ENCODE measurements around the gene QSOX2. TPM values are rescaled to one million over a fixed set of nuclear protein-coding genes. Genes with fewer than 3 reads are reported as not detected.

The QSOX2 gene
- total RNA-seq, 2 experiments from 2014 or later, result 50.0 to 57.5 TPM

GRCh38 chr9:136197930-136198604 is 47.5 kb downstream of the QSOX2 start:
- no peak overlapping the region for H3K4me2 ChIP-seq (ENCODE audit: low read length)
- POLR2A ChIA-PET, result no interaction called here
- H3K9me3 ChIP-seq (ENCODE audit: low read length), result no peaks in the 10 kb centered on the region
- H3K27ac ChIP-seq (ENCODE audit: low read depth, low read length, poor library complexity, severe bottlenecking), result no peak overlapping the region
- no peak overlapping the region for H2AFZ ChIP-seq (ENCODE audit: low read length)
- no TSS peak for BruUV-seq (replicated peaks)
- DNase-seq (ENCODE audit: low spot score), result no peak
- H4K20me1 ChIP-seq (ENCODE audit: insufficient read depth, low read length), result no peaks in the 10 kb centered on the region
- CTCF ChIA-PET (ENCODE audit: unreplicated experiment), result interaction anchor here (0.6 kb wide), 1 partner anchor 9 kb away, joined by 8 read pairs; no protein-coding TSS in a partner anchor
- H3K79me2 ChIP-seq (ENCODE audit: insufficient read depth, low read depth, low read length), result no peaks in the 10 kb centered on the region
- H3K9me2 ChIP-seq (ENCODE audit: insufficient read depth, low read length), result no peaks in the 10 kb centered on the region
- H3K36me3 ChIP-seq (ENCODE audit: insufficient read depth, low read length), result no peaks in the 10 kb centered on the region
- no peak overlapping the region for H3K4me3 ChIP-seq (ENCODE audit: low read depth, low read length, poor library complexity, severe bottlenecking)
- H3K4me1 ChIP-seq (ENCODE audit: insufficient read depth, low read length, poor library complexity, severe bottlenecking), result peaks cover 14% of the 10 kb centered on the region
- intact Hi-C loops (cut with micrococcal nuclease; ENCODE audit: unreplicated experiment), result no loop called here
- TF ChIP-seq EZH2phosphoT487 (IDR thresholded peaks at IDR 0.05; ENCODE audit: borderline replicate concordance, low read depth, low read length) (no peak), CTCF (conservative IDR thresholded peaks at IDR 0.05; ENCODE audit: low read length) (no peak)

GRCh38 chr9:136197084-136197875 is 48.3 kb downstream of the QSOX2 start:
- no peak overlapping the region for H3K27ac ChIP-seq (ENCODE audit: low read depth, low read length, poor library complexity, severe bottlenecking)
- no peaks in the 10 kb centered on the region for H3K9me3 ChIP-seq (ENCODE audit: low read length)
- H3K4me1 ChIP-seq (ENCODE audit: insufficient read depth, low read length, poor library complexity, severe bottlenecking), result peaks cover 16% of the 10 kb centered on the region
- ChIA-PET POLR2A (no interaction called here), CTCF (ENCODE audit: unreplicated experiment) (no interaction called here)
- H3K79me2 ChIP-seq (ENCODE audit: insufficient read depth, low read depth, low read length), result no peaks in the 10 kb centered on the region
- H3K4me3 ChIP-seq (ENCODE audit: low read depth, low read length, poor library complexity, severe bottlenecking), result no peak overlapping the region
- no TSS peak for BruUV-seq (replicated peaks)
- intact Hi-C loops (cut with micrococcal nuclease; ENCODE audit: unreplicated experiment), result no loop called here
- no peak for DNase-seq (ENCODE audit: low spot score)
- no peaks in the 10 kb centered on the region for H4K20me1 ChIP-seq (ENCODE audit: insufficient read depth, low read length)
- H3K4me2 ChIP-seq (ENCODE audit: low read length), result peak overlapping the region; percentile 24
- no peak overlapping the region for H2AFZ ChIP-seq (ENCODE audit: low read length)
- no peaks in the 10 kb centered on the region for H3K36me3 ChIP-seq (ENCODE audit: insufficient read depth, low read length)
- TF ChIP-seq EZH2phosphoT487 (IDR thresholded peaks at IDR 0.05; ENCODE audit: borderline replicate concordance, low read depth, low read length), result no peak
- TF ChIP-seq CTCF (conservative IDR thresholded peaks at IDR 0.05; ENCODE audit: low read length), result no peak
- H3K9me2 ChIP-seq (ENCODE audit: insufficient read depth, low read length), result no peaks in the 10 kb centered on the region
